ENCODE data around the gene CSK.

Gene CSK

GRCh38 chr15:74767167-74768098 is 14.4 kb upstream of the CSK start:
- Mint-ChIP-seq H3K4me3 (no peak overlapping the region), H3K4me1 (peaks cover 14% of the 10 kb centered on the region), H3K36me3 (no peaks in the 10 kb centered on the region), H3K27ac (no peak overlapping the region), H3K9me3 (no peaks in the 10 kb centered on the region)
- no peak for DNase-seq (ENCODE audit: low spot score in 2 of 2)
- ATAC-seq: no peak

- Mint-ChIP-seq H3K9me3 (no peaks in the 10 kb centered on the region), H3K4me3 (peak overlapping the region; percentile 16), H3K27ac (no peak overlapping the region), H3K4me1 (peaks cover 14% of the 10 kb centered on the region), H3K36me3 (no peaks in the 10 kb centered on the region)
- no peak for DNase-seq (ENCODE audit: low spot score in 2 of 2)
- ATAC-seq: no peak
These were observed 13.6 kb upstream of the CSK start for GRCh38 chr15:74768099-74768770.

- Mint-ChIP-seq H3K36me3 (no peaks in the 10 kb centered on the region), H3K4me1 (peaks cover 14% of the 10 kb centered on the region), H3K9me3 (no peaks in the 10 kb centered on the region), H3K4me3 (peak overlapping the region; percentile 16), H3K27ac (no peak overlapping the region)
- ATAC-seq (peak; percentile 56), DNase-seq (ENCODE audit: low spot score in 2 of 2) (peak in 1 of 2 donors; percentile 78)
These were observed 13.0 kb upstream of the CSK start for GRCh38 chr15:74768771-74769342.

- no peak overlapping the region for H3K4me3 Mint-ChIP-seq
- ATAC-seq (no peak), DNase-seq (ENCODE audit: low spot score in 2 of 2) (no peak)
- peaks cover 14% of the 10 kb centered on the region for H3K4me1 Mint-ChIP-seq
- no peak overlapping the region for H3K27ac Mint-ChIP-seq
- no peaks in the 10 kb centered on the region for H3K9me3 Mint-ChIP-seq
- no peaks in the 10 kb centered on the region for H3K36me3 Mint-ChIP-seq
These were observed 12.3 kb upstream of the CSK start for GRCh38 chr15:74769463-74770025.

- Mint-ChIP-seq H3K9me3 (no peaks in the 10 kb centered on the region), H3K27ac (peak overlapping the region; percentile 75), H3K36me3 (no peaks in the 10 kb centered on the region), H3K4me3 (no peak overlapping the region), H3K4me1 (peaks cover 14% of the 10 kb centered on the region)
- DNase-seq (ENCODE audit: low spot score in 2 of 2) (no peak), ATAC-seq (no peak)
These were observed 11.5 kb upstream of the CSK start for GRCh38 chr15:74770211-74770903.

- no peak overlapping the region for H3K4me3 Mint-ChIP-seq
- H3K27ac Mint-ChIP-seq: peak overlapping the region; percentile 76
- ATAC-seq: no peak
- no peaks in the 10 kb centered on the region for H3K9me3 Mint-ChIP-seq
- H3K4me1 Mint-ChIP-seq: peaks cover 34% of the 10 kb centered on the region
- DNase-seq (ENCODE audit: low spot score in 2 of 2): no peak
- peaks cover 6% of the 10 kb centered on the region for H3K36me3 Mint-ChIP-seq
These were observed 8.6 kb upstream of the CSK start for GRCh38 chr15:74773329-74773728.

GRCh38 chr15:74773731-74774252 is 8.1 kb upstream of the CSK start:
- no peaks in the 10 kb centered on the region for H3K9me3 Mint-ChIP-seq
- H3K4me3 Mint-ChIP-seq: no peak overlapping the region
- H3K4me1 Mint-ChIP-seq: peaks cover 35% of the 10 kb centered on the region
- DNase-seq (ENCODE audit: low spot score in 2 of 2): no peak
- H3K27ac Mint-ChIP-seq: peak overlapping the region; percentile 76
- peaks cover 6% of the 10 kb centered on the region for H3K36me3 Mint-ChIP-seq
- ATAC-seq: no peak

GRCh38 chr15:74775132-74775562 is 6.7 kb upstream of the CSK start:
- no peaks in the 10 kb centered on the region for H3K9me3 Mint-ChIP-seq
- peak overlapping the region; percentile 99 for H3K27ac Mint-ChIP-seq
- no peak for DNase-seq (ENCODE audit: low spot score in 2 of 2)
- no peak for ATAC-seq
- peaks cover 6% of the 10 kb centered on the region for H3K36me3 Mint-ChIP-seq
- no peak overlapping the region for H3K4me3 Mint-ChIP-seq
- peaks cover 46% of the 10 kb centered on the region for H3K4me1 Mint-ChIP-seq

GRCh38 chr15:74775894-74776293 is 6.0 kb upstream of the CSK start:
- peak overlapping the region; percentile 99 for H3K27ac Mint-ChIP-seq

GRCh38 chr15:74776821-74777768 is 4.8 kb upstream of the CSK start:
- ATAC-seq (peak; percentile 53), DNase-seq (ENCODE audit: low spot score in 2 of 2) (peak in 1 of 2 donors; percentile 77)
- H3K9me3 Mint-ChIP-seq: no peaks in the 10 kb centered on the region
- peak overlapping the region; percentile 96 for H3K4me3 Mint-ChIP-seq
- H3K27ac Mint-ChIP-seq: peak overlapping the region; percentile 99
- H3K36me3 Mint-ChIP-seq: peaks cover 18% of the 10 kb centered on the region
- peaks cover 55% of the 10 kb centered on the region for H3K4me1 Mint-ChIP-seq

More at GRCh38 chr15:74775894-74776293, 6.0 kb upstream of the CSK start:
- peaks cover 52% of the 10 kb centered on the region for H3K4me1 Mint-ChIP-seq
- no peaks in the 10 kb centered on the region for H3K9me3 Mint-ChIP-seq
- DNase-seq (ENCODE audit: low spot score in 2 of 2): no peak
- peaks cover 10% of the 10 kb centered on the region for H3K36me3 Mint-ChIP-seq
- no peak for ATAC-seq
- peak overlapping the region; percentile 96 for H3K4me3 Mint-ChIP-seq

GRCh38 chr15:74777769-74778598 is 3.9 kb upstream of the CSK start:
- H3K36me3 Mint-ChIP-seq: peaks cover 23% of the 10 kb centered on the region
- peak overlapping the region; percentile 99 for H3K27ac Mint-ChIP-seq
- ATAC-seq (no peak), DNase-seq (ENCODE audit: low spot score in 2 of 2) (no peak)
- H3K4me1 Mint-ChIP-seq: peaks cover 55% of the 10 kb centered on the region
- H3K9me3 Mint-ChIP-seq: no peaks in the 10 kb centered on the region
- peak overlapping the region; percentile 96 for H3K4me3 Mint-ChIP-seq

GRCh38 chr15:74778599-74778970 is 3.3 kb upstream of the CSK start:
- DNase-seq (ENCODE audit: low spot score in 2 of 2) (no peak), ATAC-seq (no peak)
- peaks cover 29% of the 10 kb centered on the region for H3K36me3 Mint-ChIP-seq
- no peaks in the 10 kb centered on the region for H3K9me3 Mint-ChIP-seq
- H3K4me1 Mint-ChIP-seq: peaks cover 59% of the 10 kb centered on the region
- H3K4me3 Mint-ChIP-seq: peak overlapping the region; percentile 96
- H3K27ac Mint-ChIP-seq: peak overlapping the region; percentile 99

GRCh38 chr15:74779162-74779648 is 2.7 kb upstream of the CSK start:
- Mint-ChIP-seq H3K36me3 (peaks cover 36% of the 10 kb centered on the region), H3K4me1 (peaks cover 65% of the 10 kb centered on the region), H3K27ac (peak overlapping the region; percentile 99), H3K9me3 (no peaks in the 10 kb centered on the region), H3K4me3 (peak overlapping the region; percentile 96)
- DNase-seq (ENCODE audit: low spot score in 2 of 2): no peak
- ATAC-seq: no peak
